PFSK-1 (cell line): ENCODE data around the gene POC1A.

Experiments used
- POLR2AphosphoS5 ChIP-seq: IDR thresholded peaks from 2 replicates; pipeline ENCODE4 v1.6.1; 2012; ENCODE audit warnings: low read depth, mild to moderate bottlenecking, control low read depth, low read length, moderate library complexity
- TAF1 ChIP-seq: IDR thresholded peaks from 2 replicates; pipeline ENCODE4 v1.6.1; 2012; ENCODE audit warnings: low read length, control low read depth, borderline replicate concordance; ENCODE audit not compliant: insufficient read depth
- TF ChIP-seq, protein P1 (sequence below), 2 experiments: IDR thresholded peaks; 2 replicates each; pipeline versions ENCODE4 v1.6.1 to v1.8.0; 2011 to 2012; ENCODE audit warnings: low read depth in 2 of 2, low read length in 2 of 2, control low read depth in 1 of 2, inconsistent platforms in 1 of 2, mild to moderate bottlenecking in 1 of 2, moderate library complexity in 1 of 2; ENCODE audit not compliant: insufficient read depth in 1 of 2

DNA sequence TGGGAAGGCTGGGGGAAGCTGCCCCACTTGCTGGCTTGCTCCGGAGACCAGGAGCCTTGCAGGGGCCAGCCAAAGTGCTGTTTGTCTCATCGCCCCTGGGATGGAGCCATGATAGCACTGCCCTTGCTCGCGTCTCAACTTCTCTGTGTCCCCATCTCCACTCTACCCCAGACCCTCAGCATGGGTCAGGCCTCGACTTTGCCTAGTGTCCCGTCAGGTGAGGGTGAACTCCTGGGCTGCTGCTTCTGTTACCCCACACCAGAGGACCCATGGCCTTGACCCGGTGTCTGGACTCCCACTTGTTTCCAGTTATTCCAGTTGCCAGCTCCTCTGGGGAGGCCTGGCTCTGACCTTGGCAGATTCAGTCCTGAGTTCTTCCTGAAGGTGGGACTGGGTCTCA, 61.3 kb downstream of the POC1A start:
- TF ChIP-seq TAF1 = no peak
- TF ChIP-seq POLR2AphosphoS5 = no peak
- TF ChIP-seq, protein P1, sequence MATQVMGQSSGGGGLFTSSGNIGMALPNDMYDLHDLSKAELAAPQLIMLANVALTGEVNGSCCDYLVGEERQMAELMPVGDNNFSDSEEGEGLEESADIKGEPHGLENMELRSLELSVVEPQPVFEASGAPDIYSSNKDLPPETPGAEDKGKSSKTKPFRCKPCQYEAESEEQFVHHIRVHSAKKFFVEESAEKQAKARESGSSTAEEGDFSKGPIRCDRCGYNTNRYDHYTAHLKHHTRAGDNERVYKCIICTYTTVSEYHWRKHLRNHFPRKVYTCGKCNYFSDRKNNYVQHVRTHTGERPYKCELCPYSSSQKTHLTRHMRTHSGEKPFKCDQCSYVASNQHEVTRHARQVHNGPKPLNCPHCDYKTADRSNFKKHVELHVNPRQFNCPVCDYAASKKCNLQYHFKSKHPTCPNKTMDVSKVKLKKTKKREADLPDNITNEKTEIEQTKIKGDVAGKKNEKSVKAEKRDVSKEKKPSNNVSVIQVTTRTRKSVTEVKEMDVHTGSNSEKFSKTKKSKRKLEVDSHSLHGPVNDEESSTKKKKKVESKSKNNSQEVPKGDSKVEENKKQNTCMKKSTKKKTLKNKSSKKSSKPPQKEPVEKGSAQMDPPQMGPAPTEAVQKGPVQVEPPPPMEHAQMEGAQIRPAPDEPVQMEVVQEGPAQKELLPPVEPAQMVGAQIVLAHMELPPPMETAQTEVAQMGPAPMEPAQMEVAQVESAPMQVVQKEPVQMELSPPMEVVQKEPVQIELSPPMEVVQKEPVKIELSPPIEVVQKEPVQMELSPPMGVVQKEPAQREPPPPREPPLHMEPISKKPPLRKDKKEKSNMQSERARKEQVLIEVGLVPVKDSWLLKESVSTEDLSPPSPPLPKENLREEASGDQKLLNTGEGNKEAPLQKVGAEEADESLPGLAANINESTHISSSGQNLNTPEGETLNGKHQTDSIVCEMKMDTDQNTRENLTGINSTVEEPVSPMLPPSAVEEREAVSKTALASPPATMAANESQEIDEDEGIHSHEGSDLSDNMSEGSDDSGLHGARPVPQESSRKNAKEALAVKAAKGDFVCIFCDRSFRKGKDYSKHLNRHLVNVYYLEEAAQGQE (IDR thresholded peaks at IDR 0.05; ENCODE audit: insufficient read depth in 1 of 2, low read depth in 2 of 2, low read length in 2 of 2) = no peak
